Retinal pigment epithelial cell (primary cell): ENCODE results near the gene CCT6A.
"Not testable (repeated sequence)": the region's sequence is repeated elsewhere in the genome, so short reads cannot be mapped to it uniquely, and the experiment has no call there.

Experiments
- DNase-seq: peaks from one replicate; pipeline ENCODE4 v3.0.0-alpha.2; 2010; ENCODE audit warnings: low read depth
- H3K4me3 ChIP-seq: 2 replicates; pipeline ENCODE4 v1.5.1; 2011; ENCODE audit warnings: mild to moderate bottlenecking, low read length, control low read depth, moderate library complexity
- TF ChIP-seq, protein P1 (sequence below): conservative IDR thresholded peaks from 2 replicates; pipeline ENCODE4 v1.5.1; 2011; ENCODE audit warnings: low read depth, low read length, control low read depth, inconsistent platforms

CCT6A gene

DNA sequence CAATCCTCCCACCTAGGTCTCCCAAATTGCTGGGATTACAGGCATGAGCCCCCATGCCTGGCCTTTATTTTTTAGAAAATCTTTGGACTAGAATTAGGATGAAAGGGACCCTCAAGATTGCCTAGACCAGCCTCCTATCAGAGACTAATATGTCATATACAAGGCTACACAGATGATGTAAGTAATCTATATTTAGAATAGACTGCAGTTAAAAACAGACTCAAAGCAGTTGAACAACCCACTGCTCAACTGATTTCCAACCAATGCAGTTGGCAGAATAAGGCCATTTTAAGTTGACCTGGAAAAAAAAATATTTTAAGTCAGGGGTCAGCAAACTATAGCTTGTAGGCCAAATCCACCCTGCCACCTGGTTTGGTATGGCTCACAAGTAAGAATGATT, 28.1 kb upstream of the CCT6A start:
- TF ChIP-seq, protein P1, sequence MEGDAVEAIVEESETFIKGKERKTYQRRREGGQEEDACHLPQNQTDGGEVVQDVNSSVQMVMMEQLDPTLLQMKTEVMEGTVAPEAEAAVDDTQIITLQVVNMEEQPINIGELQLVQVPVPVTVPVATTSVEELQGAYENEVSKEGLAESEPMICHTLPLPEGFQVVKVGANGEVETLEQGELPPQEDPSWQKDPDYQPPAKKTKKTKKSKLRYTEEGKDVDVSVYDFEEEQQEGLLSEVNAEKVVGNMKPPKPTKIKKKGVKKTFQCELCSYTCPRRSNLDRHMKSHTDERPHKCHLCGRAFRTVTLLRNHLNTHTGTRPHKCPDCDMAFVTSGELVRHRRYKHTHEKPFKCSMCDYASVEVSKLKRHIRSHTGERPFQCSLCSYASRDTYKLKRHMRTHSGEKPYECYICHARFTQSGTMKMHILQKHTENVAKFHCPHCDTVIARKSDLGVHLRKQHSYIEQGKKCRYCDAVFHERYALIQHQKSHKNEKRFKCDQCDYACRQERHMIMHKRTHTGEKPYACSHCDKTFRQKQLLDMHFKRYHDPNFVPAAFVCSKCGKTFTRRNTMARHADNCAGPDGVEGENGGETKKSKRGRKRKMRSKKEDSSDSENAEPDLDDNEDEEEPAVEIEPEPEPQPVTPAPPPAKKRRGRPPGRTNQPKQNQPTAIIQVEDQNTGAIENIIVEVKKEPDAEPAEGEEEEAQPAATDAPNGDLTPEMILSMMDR, result no peak

DNA sequence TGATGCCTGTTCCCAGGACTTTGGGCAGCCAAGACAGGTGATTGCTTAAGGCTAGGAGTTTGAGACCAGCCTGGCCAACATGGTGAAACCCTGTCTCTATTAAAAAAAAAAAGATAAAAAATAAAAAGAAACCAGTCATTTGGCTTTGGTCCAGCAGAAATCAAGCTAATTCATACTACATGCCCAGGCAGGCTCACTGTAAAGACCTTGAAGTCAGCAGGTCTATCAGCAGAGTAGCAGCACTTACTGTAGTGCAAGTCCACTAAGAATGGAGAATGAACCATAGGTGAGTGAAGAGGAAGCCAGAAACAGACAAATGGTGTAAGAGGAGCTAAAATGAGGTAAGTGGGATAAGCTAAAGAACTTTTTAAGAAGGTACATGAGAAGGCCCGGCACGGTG, 25.0 kb upstream of the CCT6A start:
- DNase-seq, result no peak
- TF ChIP-seq, protein P1, result no peak
- H3K4me3 ChIP-seq, result no peak overlapping the region

More for the DNA sequence above, 28.1 kb upstream of the CCT6A start:
- DNase-seq, result no peak
- no peak overlapping the region for H3K4me3 ChIP-seq

DNA sequence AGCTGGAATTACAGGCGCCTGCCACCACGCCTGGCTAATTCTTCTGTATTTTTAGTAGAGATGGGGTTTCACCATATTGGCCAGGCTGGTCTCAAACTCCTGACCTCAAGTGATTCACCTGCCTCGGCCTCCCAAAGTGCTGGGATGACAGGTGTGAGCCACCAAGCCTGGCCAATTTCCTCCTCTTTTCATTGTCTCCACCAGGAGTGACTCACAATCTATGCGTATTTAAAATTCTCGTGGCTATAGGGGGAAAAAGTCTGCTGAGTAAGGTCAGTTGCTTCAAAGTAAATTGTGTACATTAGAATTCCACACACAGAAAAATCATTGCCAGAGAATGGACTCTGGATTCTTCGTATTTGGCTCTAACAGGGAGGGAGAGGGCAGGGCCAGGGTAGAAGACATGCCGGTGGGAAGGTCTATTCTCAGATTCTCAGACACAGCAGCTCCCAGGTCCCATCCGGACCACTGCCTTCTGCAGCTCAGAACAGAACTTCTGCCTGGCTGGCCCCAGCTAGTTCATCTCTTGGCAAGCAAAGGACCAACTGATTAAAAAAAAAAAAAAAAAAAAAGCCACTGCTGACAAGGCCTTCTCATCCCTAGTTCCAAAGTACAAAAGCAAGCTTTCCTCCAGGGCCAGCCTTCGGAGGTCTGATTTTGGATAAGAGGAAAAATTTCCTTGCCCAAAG, 22.5 kb upstream of the CCT6A start:
- no peak for DNase-seq
- H3K4me3 ChIP-seq, result no peak overlapping the region
- TF ChIP-seq, protein P1, result no peak

DNA sequence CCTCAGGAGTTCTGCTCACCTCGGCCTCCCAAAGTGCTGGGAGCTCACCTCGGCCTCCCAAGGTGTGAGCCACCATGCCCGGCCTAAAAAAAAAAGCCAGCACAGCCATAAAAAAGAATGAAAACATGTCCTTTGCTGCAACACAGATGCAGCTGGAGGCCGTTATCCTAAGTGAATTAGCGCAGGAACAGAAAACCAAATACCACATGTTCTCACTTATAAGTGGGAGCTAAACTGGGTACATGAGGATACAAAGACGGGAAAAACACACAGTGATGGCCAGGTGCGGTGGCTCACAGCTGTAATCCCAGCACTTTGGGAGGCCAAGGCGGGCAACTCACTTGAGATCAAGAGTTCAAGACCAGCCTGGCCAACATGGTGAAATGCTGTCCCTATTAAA, 21.2 kb upstream of the CCT6A start:
- DNase-seq, result no peak
- TF ChIP-seq, protein P1, result no peak
- no peak overlapping the region for H3K4me3 ChIP-seq

DNA sequence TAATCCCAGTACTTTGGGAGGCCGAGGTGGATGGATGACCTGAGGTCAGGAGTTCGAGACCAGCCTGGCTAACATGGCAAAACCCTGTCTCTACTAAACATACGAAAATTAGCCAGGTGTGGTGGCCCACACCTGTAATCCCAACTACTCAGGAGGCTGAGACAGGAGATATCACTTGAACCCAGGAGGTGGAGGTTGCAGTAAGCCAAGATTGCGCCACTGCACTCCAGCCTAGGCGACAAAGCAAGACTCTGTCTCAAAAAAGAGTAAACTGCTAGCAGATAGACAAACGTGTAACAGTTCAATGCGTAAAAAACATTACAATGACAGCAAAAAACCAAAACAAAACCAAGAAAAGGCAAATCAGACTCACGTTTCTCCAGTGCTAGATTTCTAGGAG, 20.0 kb upstream of the CCT6A start:
- H3K4me3 ChIP-seq, DNase-seq: not testable (repeated sequence)

DNA sequence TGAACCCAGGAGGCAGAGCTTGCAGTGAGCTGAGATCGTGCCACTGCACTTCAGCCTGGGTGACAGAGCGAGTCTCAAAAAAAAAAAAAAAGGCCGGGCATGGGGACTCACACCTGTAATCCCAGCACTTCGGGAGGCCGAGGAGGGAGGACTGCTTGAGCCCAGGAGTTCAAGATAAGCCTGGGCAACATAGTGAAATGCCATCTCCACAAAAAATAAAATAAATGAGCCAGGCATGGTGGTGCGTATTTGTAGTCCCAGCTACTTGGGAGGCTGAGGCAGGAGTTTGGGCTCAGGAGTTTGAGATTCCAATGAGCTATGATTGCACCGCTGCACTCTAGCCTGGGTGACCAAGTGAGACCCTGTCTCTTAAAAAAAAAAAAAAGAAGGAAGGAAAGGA, 19.0 kb upstream of the CCT6A start:
- not testable (repeated sequence) for DNase-seq, H3K4me3 ChIP-seq

DNA sequence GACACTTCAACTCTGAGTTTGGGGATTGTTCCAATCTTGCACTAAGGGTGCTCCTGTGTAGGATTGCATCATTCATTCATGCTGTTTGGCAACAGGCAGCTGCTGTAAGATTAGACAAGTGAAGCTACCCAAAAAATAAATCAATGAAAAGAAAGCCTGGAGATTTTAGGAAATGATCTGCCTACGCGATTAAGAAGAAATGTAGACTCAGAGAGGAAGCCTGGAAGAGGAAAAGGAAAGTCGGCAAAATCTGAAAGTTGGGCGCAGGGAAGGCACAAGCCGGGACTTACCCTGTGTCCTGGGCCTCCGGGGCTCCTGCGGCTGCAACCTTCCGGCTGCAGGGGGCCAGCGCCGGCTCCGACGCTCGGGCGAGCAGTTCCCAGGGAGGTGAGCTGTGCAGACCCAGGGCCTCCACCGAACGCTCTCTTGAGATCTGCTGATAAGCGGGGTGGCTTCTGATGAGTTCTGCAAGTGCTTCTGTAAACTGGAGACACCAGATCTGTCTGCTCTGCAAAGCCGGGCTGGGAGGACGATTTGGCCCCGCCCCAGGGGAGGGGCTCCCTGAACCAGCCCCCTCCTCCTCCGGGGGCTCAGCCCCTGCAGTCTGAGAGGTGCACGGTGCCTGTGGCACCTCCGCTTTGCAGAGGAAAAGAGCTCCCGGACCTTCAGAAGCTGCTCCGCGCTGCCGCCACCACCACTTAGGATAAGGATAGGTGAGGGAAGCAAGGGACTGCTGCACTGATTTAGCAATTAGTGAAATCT, 17.7 kb upstream of the CCT6A start:
- TF ChIP-seq, protein P1, result peak; percentile 36
- DNase-seq, result no peak
- peak overlapping the region; percentile 77 for H3K4me3 ChIP-seq

DNA sequence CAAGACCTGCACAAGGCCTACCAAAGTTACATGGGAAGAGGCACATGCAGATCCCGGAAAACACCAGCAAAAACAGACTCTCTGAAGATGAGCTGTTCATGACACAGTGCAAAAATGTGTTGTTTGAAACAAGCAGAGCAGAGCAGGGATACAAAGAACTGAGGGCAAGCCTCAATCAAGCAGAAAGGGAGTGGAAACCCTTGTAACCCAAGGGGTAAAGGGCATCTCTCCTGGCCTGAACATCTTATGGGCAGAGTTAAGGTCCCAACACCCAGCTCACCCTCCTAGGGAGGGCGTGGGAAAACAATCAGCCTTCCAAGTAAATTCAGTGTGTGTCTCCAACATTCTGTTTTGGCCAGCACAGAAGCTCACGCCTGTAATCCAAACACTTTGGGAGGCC, 10.8 kb upstream of the CCT6A start:
- TF ChIP-seq, protein P1, result no peak
- DNase-seq, result no peak
- H3K4me3 ChIP-seq, result no peak overlapping the region

DNA sequence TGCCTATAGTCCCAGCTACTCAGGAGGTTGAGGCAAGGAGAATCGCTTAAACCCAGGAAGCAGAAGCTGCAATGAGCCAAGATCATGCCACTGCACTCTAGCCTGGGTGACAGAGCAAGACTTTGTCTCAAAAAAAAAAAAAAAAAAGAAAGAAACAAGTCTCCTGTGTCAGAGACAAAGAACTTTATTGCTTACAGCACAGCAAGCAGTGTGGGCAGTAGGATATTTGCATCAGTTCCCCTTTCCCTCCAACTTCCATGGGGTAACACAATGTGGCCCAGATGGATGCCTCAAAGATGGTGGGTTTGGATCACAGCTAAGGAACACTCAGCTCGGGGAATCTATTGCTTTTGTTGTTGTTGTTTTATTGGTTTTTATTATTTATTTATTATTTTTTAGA, 5.8 kb upstream of the CCT6A start:
- H3K4me3 ChIP-seq, DNase-seq: not testable (repeated sequence)
